Neuronal stem cell (in vitro differentiated cells): ENCODE data around the gene ZFAND3.

Source experiments
- DNase-seq: peaks from one replicate; pipeline ENCODE4 v3.0.0-alpha.2; 2013; ENCODE audit warnings: low spot score
- H2AFZ ChIP-seq: one replicate; pipeline ENCODE4 v1.6.1; 2013; ENCODE audit warnings: mild to moderate bottlenecking, low read length, inconsistent platforms
- H2AK5ac ChIP-seq: 2 replicates; pipeline ENCODE4 v1.6.1; 2013; ENCODE audit warnings: low read depth, mild to moderate bottlenecking, inconsistent platforms, low read length, moderate library complexity, mixed read lengths
- H2BK120ac ChIP-seq: 2 replicates; pipeline ENCODE4 v1.6.1; 2013; ENCODE audit warnings: low read depth, mild to moderate bottlenecking, inconsistent platforms, low read length, moderate library complexity, mixed read lengths
- H2BK12ac ChIP-seq: one replicate; pipeline ENCODE4 v1.6.1; 2013; ENCODE audit warnings: low read length, inconsistent platforms
- H2BK15ac ChIP-seq: 2 replicates; pipeline ENCODE4 v1.6.1; 2013; ENCODE audit warnings: mild to moderate bottlenecking, low read length, inconsistent platforms, mixed read lengths
- H2BK5ac ChIP-seq: one replicate; pipeline ENCODE4 v1.6.1; 2013; ENCODE audit warnings: inconsistent platforms, mild to moderate bottlenecking, low read length, moderate library complexity
- H3K14ac ChIP-seq: one replicate; pipeline ENCODE4 v1.6.1; 2013; ENCODE audit warnings: low read length, inconsistent platforms
- H3K18ac ChIP-seq: 2 replicates; pipeline ENCODE4 v1.6.1; 2013; ENCODE audit warnings: low read length, inconsistent platforms
- H3K23ac ChIP-seq: 2 replicates; pipeline ENCODE4 v1.6.1; 2013; ENCODE audit warnings: low read depth, mild to moderate bottlenecking, mixed read lengths, low read length, inconsistent platforms; ENCODE audit not compliant: poor library complexity
- H3K27ac ChIP-seq: replicated peaks from 3 replicates; pipeline ENCODE4 v1.5.1; 2013; ENCODE audit warnings: low read length, inconsistent platforms
- H3K27me3 ChIP-seq, 3 experiments: 2 replicates each; pipeline ENCODE4 v1.6.1; 2013; ENCODE audit warnings: low read length in 3 of 3, mild to moderate bottlenecking in 2 of 3, inconsistent platforms in 1 of 3, low read depth in 1 of 3, mixed read lengths in 1 of 3, moderate library complexity in 1 of 3; ENCODE audit not compliant: control insufficient read depth in 3 of 3, insufficient read depth in 3 of 3
- H3K36me3 ChIP-seq, 2 donors: replicated peaks in 1 of 2; 2 replicates each; pipeline ENCODE4 v1.6.1; 2013; ENCODE audit warnings: low read length in 2 of 2; ENCODE audit not compliant: control insufficient read depth in 2 of 2, insufficient read depth in 2 of 2
- H3K4ac ChIP-seq: 2 replicates; pipeline ENCODE4 v1.6.1; 2013; ENCODE audit warnings: inconsistent platforms, mild to moderate bottlenecking, low read length, moderate library complexity
- H3K4me1 ChIP-seq, 2 donors: 1 replicate in 1 of 2; 2 replicates in 1 of 2; pipeline ENCODE4 v1.6.1; 2013; ENCODE audit warnings: low read length in 2 of 2, low read depth in 1 of 2; ENCODE audit not compliant: control insufficient read depth in 2 of 2, insufficient read depth in 1 of 2
- H3K4me2 ChIP-seq: one replicate; pipeline ENCODE4 v1.6.1; 2013; ENCODE audit warnings: mild to moderate bottlenecking, low read length, inconsistent platforms; ENCODE audit not compliant: insufficient read depth, poor library complexity, severe bottlenecking
- H3K4me3 ChIP-seq, 2 donors: 2 replicates each; pipeline ENCODE4 v1.5.1; 2013; ENCODE audit warnings: low read length in 2 of 2, mild to moderate bottlenecking in 2 of 2, inconsistent platforms in 1 of 2, moderate library complexity in 1 of 2
- H3K79me1 ChIP-seq: one replicate; pipeline ENCODE4 v1.6.1; 2013; ENCODE audit warnings: low read depth, mild to moderate bottlenecking, inconsistent platforms, low read length, moderate library complexity
- H3K9ac ChIP-seq: one replicate; pipeline ENCODE4 v1.6.1; 2013; ENCODE audit warnings: mild to moderate bottlenecking, low read depth, low read length, inconsistent platforms; ENCODE audit not compliant: poor library complexity
- H3K9me3 ChIP-seq, 2 donors: replicated peaks in 1 of 2; 2 replicates each; pipeline versions ENCODE3 to v1.6.1; 2013; ENCODE audit warnings: low read length in 2 of 2, mild to moderate bottlenecking in 2 of 2, inconsistent platforms in 1 of 2, low read depth in 1 of 2, mixed read lengths in 1 of 2, moderate library complexity in 1 of 2; ENCODE audit not compliant: control insufficient read depth in 2 of 2, insufficient read depth in 1 of 2
- H4K8ac ChIP-seq: one replicate; pipeline ENCODE4 v1.6.1; 2013; ENCODE audit warnings: low read depth, mild to moderate bottlenecking, inconsistent platforms, low read length, moderate library complexity
- H4K91ac ChIP-seq: one replicate; pipeline ENCODE4 v1.6.1; 2013; ENCODE audit warnings: low read length, low read depth, mild to moderate bottlenecking, inconsistent platforms; ENCODE audit not compliant: poor library complexity
- WGBS, 2 donors: extraction: QIAGEN DNeasy Blood & Tissue Kit; methylation state at CpG; one replicate each; pipeline ENCODE4 v1.1.7; 2013; ENCODE audit warnings: missing lambda C conversion rate in 2 of 2, mixed read lengths in 1 of 2; ENCODE audit not compliant: insufficient read length in 2 of 2, insufficient replicate concordance in 1 of 2; ENCODE audit errors: extremely low coverage in 2 of 2; 5-methylcytosine and 5-hydroxymethylcytosine counted together

The ZFAND3 gene

GRCh38 chr6:37845026-37845911, 25.7 kb downstream of the ZFAND3 start:
- Histone ChIP-seq H4K8ac (no peak overlapping the region), H3K18ac (no peak overlapping the region), H3K9me3 (no peaks in the 10 kb centered on the region), H3K4me2 (no peak overlapping the region), H4K91ac (no peak overlapping the region), H3K4me3 (no peak overlapping the region), H2AFZ (no peak overlapping the region), H3K4me1 (no peaks in the 10 kb centered on the region), H2BK12ac (no peak overlapping the region), H2BK15ac (no peak overlapping the region), H3K23ac (no peak overlapping the region), H3K14ac (no peak overlapping the region), H3K27me3 (no peaks in the 10 kb centered on the region), H2AK5ac (no peak overlapping the region), H3K36me3 (peaks cover 0 to 3% of the 10 kb centered on the region in 2 donors), H3K4ac (no peak overlapping the region), H3K79me1 (peaks cover under 1% of the 10 kb centered on the region), H3K9ac (no peak overlapping the region), H3K27ac (no peak overlapping the region), H2BK5ac (no peak overlapping the region), H2BK120ac (no peak overlapping the region)
- no peak for DNase-seq
- WGBS, 2 donors, result no CpG with 5 or more reads among the region's 6 CpGs

GRCh38 chr6:37845930-37846329, 26.4 kb downstream of the ZFAND3 start:
- Histone ChIP-seq H2BK120ac (no peak overlapping the region), H2AK5ac (no peak overlapping the region), H3K79me1 (peaks cover 4% of the 10 kb centered on the region), H3K4me3 (no peak overlapping the region), H4K8ac (no peak overlapping the region), H3K27me3 (no peaks in the 10 kb centered on the region), H3K18ac (no peak overlapping the region), H3K14ac (no peak overlapping the region), H2BK12ac (no peak overlapping the region), H2BK5ac (no peak overlapping the region), H2AFZ (no peak overlapping the region), H4K91ac (no peak overlapping the region), H3K9ac (no peak overlapping the region), H3K23ac (no peak overlapping the region), H3K36me3 (peaks cover 0 to 3% of the 10 kb centered on the region in 2 donors), H3K9me3 (no peaks in the 10 kb centered on the region), H3K27ac (no peak overlapping the region), H3K4ac (no peak overlapping the region), H3K4me2 (no peak overlapping the region), H3K4me1 (no peaks in the 10 kb centered on the region), H2BK15ac (no peak overlapping the region)
- DNase-seq, result no peak

- Histone ChIP-seq H3K4me3 (no peak overlapping the region), H2BK12ac (no peak overlapping the region), H4K91ac (no peak overlapping the region), H3K27me3 (no peaks in the 10 kb centered on the region), H3K4ac (no peak overlapping the region), H2AFZ (no peak overlapping the region), H4K8ac (no peak overlapping the region), H3K18ac (no peak overlapping the region), H3K27ac (no peak overlapping the region), H3K9ac (no peak overlapping the region), H3K9me3 (no peaks in the 10 kb centered on the region), H2AK5ac (no peak overlapping the region), H3K23ac (no peak overlapping the region), H3K36me3 (no peaks in the 10 kb centered on the region), H3K79me1 (peaks cover 5% of the 10 kb centered on the region), H3K14ac (no peak overlapping the region), H2BK5ac (no peak overlapping the region), H3K4me1 (no peaks in the 10 kb centered on the region), H3K4me2 (no peak overlapping the region), H2BK120ac (no peak overlapping the region), H2BK15ac (no peak overlapping the region)
- no CpG with 5 or more reads among the region's 3 CpGs for WGBS, 2 donors
- no peak for DNase-seq
These were observed 28.2 kb downstream of the ZFAND3 start for GRCh38 chr6:37847704-37848103.

GRCh38 chr6:37848371-37848770, 28.8 kb downstream of the ZFAND3 start:
- Histone ChIP-seq H2BK5ac (no peak overlapping the region), H3K79me1 (peaks cover 5% of the 10 kb centered on the region), H3K23ac (no peak overlapping the region), H3K27ac (no peak overlapping the region), H3K4me1 (no peaks in the 10 kb centered on the region), H2BK15ac (no peak overlapping the region), H4K91ac (no peak overlapping the region), H3K4me2 (no peak overlapping the region), H2AK5ac (no peak overlapping the region), H3K14ac (no peak overlapping the region), H3K27me3 (no peaks in the 10 kb centered on the region), H3K4me3 (no peak overlapping the region), H3K18ac (no peak overlapping the region), H2AFZ (no peak overlapping the region), H4K8ac (no peak overlapping the region), H3K9me3 (no peaks in the 10 kb centered on the region), H2BK12ac (no peak overlapping the region), H3K4ac (no peak overlapping the region), H3K9ac (no peak overlapping the region), H2BK120ac (no peak overlapping the region), H3K36me3 (no peaks in the 10 kb centered on the region)
- no CpG with 5 or more reads among the region's 4 CpGs for WGBS, 2 donors
- DNase-seq, result no peak
